Activated T-helper 2 cell treated with anti-CD3 and anti-CD28 coated beads, Interferon-gamma antibody, Interleukin-2, Interleukin-4, amounts not matched to agents 10 μg/mL and 5 μg/mL and 100 μg/mL, durations not matched to agents 14 hours and 24 hours and 36 hours (primary cell): ENCODE results near the gene OR56B4. TPM values are rescaled to one million over a fixed set of nuclear protein-coding genes. Genes with fewer than 3 reads are reported as not detected.
"Not testable (repeated sequence)": the region's sequence is repeated elsewhere in the genome, so short reads cannot be mapped to it uniquely, and the experiment has no call there.

Source experiments
- DNase-seq: peaks from one replicate; pipeline ENCODE4 v3.0.0; 2021; ENCODE audit warnings: low spot score
- H3K27ac Mint-ChIP-seq: one replicate; pipeline ENCODE4 v1.8.0; 2021; ENCODE audit warnings: mixed read lengths
- H3K27me3 Mint-ChIP-seq: one replicate; pipeline ENCODE4 v1.8.0; 2021; ENCODE audit warnings: low read depth, mixed read lengths
- H3K36me3 Mint-ChIP-seq: one replicate; pipeline ENCODE4 v1.8.0; 2021; ENCODE audit warnings: low read depth, mixed read lengths
- H3K4me1 Mint-ChIP-seq: one replicate; pipeline ENCODE4 v1.8.0; 2021; ENCODE audit warnings: low read depth, mixed read lengths
- H3K4me3 Mint-ChIP-seq: one replicate; pipeline ENCODE4 v1.8.0; 2021; ENCODE audit warnings: low read depth, mild to moderate bottlenecking, moderate library complexity, mixed read lengths
- H3K9me3 Mint-ChIP-seq: one replicate; pipeline ENCODE4 v1.8.0; 2021; ENCODE audit warnings: mixed read lengths
- intact Hi-C: fragments of 100-400 bp; cut with micrococcal nuclease; formaldehyde crosslinking; loops from one replicate; pipeline ENCODE4 v1.15.1; 2023
- total RNA-seq: library from RNA; stranded (reverse); gene quantifications from 2 replicates; pipeline ENCODE4 v1.2.3, GENCODE V29; 2022

Gene OR56B4, protein sequence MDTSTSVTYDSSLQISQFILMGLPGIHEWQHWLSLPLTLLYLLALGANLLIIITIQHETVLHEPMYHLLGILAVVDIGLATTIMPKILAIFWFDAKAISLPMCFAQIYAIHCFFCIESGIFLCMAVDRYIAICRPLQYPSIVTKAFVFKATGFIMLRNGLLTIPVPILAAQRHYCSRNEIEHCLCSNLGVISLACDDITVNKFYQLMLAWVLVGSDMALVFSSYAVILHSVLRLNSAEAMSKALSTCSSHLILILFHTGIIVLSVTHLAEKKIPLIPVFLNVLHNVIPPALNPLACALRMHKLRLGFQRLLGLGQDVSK
- total RNA-seq, result not detected in 2 replicates

DNA sequence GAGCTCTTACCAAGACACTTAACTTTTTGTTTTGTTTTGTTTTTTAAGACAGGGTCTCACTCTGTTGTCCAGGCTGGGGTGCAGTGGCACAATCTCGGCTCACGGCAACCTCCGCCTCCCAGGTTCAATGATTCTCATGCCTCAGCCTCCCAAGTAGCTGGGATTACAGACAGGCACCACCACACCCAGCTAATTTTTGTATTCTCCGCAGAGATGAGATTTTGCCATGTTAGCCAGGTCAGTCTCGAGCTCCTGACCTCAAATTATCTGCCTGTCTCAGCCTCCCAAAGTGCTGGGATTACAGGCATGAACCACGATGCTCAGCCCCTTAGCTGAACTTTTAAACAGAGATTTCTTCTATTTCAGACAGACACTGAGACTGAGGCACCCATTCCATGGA, at the start of gene OR56B4:
Gene OR56B4 (plus strand): TSS at position 301 of the 400 bp plus-strand sequence. CDS start 95 bp downstream, at position 396.
- H3K27ac Mint-ChIP-seq, H3K27me3 Mint-ChIP-seq, H3K36me3 Mint-ChIP-seq, DNase-seq, H3K9me3 Mint-ChIP-seq, intact Hi-C loops, H3K4me1 Mint-ChIP-seq, H3K4me3 Mint-ChIP-seq: not testable (repeated sequence)

DNA sequence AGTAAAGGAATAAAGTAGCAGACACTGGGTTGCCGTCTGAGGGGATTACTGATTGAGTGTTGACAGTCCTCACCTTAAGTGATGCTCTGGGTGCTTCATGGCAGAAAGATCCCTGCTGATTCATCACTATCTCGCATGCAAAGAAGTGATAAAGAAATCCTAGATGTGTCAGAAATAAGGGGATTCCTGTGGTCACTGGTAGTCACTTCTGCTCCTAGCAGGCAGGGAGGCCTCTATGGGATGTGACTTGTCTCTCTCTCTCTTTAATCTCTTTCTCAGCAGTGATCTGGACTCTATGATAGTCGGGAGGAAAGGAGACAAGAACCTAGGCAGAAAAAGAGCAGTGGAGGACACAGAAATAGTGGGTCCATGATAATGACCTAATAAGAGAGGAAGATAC, 46.0 kb upstream of the OR56B4 start:
- no peaks in the 10 kb centered on the region for H3K36me3 Mint-ChIP-seq
- no peak for DNase-seq
- intact Hi-C loops, result no loop called here
- no peaks in the 10 kb centered on the region for H3K9me3 Mint-ChIP-seq
- no peak overlapping the region for H3K27ac Mint-ChIP-seq
- H3K27me3 Mint-ChIP-seq, result peaks cover 7% of the 10 kb centered on the region
- no peaks in the 10 kb centered on the region for H3K4me1 Mint-ChIP-seq
- no peak overlapping the region for H3K4me3 Mint-ChIP-seq

DNA sequence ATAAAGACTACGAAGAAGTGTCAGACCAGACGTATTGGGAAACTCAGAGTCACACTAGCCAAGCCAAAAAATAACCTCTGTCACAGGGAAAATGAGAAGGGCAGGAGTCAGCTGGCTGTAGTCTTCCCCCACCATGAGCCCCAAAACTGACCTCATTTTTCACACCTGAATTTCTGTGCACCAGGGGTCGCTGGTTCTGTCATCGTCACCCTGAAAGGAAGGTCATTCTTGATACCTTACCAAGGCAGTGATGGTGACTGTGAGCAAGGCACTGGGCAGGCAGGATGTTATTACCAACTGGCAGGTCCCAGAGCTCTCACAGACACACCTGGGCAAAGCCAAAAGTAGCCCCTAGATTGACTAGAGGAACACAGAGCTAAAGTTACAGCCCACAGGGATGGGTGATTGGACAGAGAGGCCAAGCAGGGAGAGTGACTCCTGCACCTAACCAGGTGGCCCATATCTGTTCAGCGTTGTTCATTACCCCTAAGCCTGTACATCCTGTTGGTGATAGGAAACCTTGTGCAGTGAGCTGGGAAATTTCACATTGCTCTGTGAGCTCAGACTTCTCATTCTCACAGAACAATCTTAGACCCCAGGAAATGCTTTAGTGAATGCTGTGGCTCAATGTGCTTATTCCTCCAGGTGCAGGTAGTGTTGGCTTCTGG, 44.7 kb upstream of the OR56B4 start:
- Mint-ChIP-seq H3K9me3 (no peaks in the 10 kb centered on the region), H3K4me1 (no peaks in the 10 kb centered on the region), H3K27me3 (peaks cover 7% of the 10 kb centered on the region), H3K36me3 (no peaks in the 10 kb centered on the region), H3K27ac (no peak overlapping the region), H3K4me3 (no peak overlapping the region)
- no peak for DNase-seq
- intact Hi-C loops, result no loop called here

DNA sequence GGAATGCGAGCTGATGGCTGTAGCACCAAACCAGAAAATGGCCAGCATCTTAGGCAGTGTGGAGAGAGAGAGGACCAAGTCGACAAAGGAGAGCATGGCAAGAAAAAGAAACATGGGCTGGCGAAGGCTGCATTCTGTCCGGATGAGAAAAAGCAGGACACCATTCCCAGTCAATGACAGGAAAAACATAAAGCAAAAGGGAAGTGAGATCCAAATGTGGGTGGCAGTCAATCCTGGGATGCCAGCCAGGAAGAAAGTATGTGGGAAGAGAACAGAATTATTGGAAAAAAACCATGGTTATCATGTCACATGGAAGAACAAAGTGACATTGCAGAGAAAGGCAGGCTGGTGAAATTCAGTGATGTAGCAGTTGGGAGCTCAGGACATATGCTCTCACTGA, 40.0 kb upstream of the OR56B4 start:
- Mint-ChIP-seq H3K27me3 (no peaks in the 10 kb centered on the region), H3K9me3 (no peaks in the 10 kb centered on the region), H3K4me3 (no peak overlapping the region), H3K27ac (no peak overlapping the region), H3K4me1 (no peaks in the 10 kb centered on the region), H3K36me3 (no peaks in the 10 kb centered on the region)
- DNase-seq, result no peak
- intact Hi-C loops, result no loop called here

DNA sequence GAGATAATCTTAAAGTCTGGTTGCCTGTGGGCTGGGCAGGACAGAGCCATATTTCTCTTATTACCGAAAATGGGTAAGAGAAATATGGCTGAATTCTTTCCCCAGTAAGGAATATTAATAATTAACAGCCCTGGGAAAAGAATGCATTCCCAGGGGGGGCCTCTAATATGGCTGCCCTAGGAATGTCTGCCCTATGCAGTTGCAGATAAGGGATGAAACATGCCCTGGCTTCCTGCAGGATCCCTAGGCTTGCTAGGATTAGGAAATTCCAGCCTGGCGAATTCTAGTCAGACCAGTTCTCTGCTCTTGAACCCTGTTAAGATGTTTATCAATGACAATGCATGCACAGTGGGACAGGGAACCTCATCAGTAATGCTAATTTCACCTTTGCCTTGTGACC, 31.0 kb upstream of the OR56B4 start:
- H3K4me1 Mint-ChIP-seq, H3K36me3 Mint-ChIP-seq, intact Hi-C loops, H3K27ac Mint-ChIP-seq, H3K9me3 Mint-ChIP-seq, H3K4me3 Mint-ChIP-seq, DNase-seq, H3K27me3 Mint-ChIP-seq: not testable (repeated sequence)

DNA sequence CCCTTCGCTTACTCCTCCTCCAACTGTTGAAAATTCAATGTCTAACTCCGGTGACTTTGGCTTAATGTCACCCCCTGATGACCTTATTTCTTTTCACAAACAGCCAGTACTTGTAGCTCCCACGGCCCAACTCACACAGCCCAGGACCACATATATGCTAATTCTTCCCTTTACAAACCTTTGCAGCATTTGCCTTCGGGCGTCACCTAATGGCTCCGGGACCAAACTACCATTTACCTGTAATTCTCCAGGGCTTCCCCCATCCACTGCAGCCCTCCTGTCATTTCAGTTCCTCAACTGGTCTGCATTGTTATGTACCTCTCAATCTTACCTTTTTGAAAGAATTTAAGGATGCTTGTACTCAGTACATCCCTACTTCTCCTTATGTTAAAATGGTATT, 29.8 kb upstream of the OR56B4 start:
- H3K27ac Mint-ChIP-seq, result no peak overlapping the region
- DNase-seq, result no peak
- H3K4me3 Mint-ChIP-seq, result no peak overlapping the region
- H3K27me3 Mint-ChIP-seq, result no peaks in the 10 kb centered on the region
- no peaks in the 10 kb centered on the region for H3K36me3 Mint-ChIP-seq
- peaks cover 3% of the 10 kb centered on the region for H3K9me3 Mint-ChIP-seq
- no peaks in the 10 kb centered on the region for H3K4me1 Mint-ChIP-seq
- intact Hi-C loops, result no loop called here

DNA sequence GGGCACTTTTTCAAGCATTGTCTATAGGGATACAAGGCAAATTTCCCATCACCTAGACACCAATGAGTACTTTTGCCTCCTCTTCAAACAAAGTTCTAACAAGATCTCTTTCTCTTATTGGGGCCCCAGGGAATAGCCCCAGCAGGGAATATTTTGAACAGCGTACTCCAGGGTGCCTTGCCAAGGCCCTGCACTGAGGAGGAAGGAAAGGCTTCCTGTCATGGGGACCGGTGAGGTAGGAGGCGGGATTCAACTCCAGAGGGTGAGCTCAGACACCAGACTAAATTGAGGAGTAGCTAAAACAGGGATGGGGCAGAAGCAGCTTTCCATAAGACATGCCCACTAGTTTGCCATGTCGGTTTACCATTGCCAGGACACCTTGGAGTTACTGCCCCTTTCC, 28.0 kb upstream of the OR56B4 start:
- Mint-ChIP-seq H3K27me3 (no peaks in the 10 kb centered on the region), H3K9me3 (peaks cover 3% of the 10 kb centered on the region), H3K4me1 (no peaks in the 10 kb centered on the region), H3K4me3 (no peak overlapping the region), H3K27ac (no peak overlapping the region), H3K36me3 (no peaks in the 10 kb centered on the region)
- DNase-seq, result no peak
- intact Hi-C loops, result no loop called here

DNA sequence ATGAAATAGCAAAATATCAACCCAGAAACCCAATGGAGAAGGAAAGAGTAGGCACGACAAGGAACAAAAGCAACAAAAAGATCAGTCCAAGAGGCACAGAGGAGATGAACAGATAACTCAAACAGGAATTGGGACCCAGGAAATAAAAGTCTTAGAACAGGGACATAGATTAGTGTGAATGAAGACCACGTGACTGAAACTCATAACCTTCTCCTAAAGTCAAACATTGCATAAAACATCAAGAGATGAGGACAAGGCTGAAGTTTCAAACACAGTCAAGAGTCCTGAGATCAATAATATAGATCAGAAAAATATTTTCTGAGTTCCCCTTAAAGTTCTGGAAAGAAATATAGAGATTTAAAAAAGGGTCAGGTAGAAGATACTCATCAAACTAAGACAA, 24.4 kb upstream of the OR56B4 start:
- Mint-ChIP-seq H3K4me1 (no peaks in the 10 kb centered on the region), H3K27ac (no peak overlapping the region), H3K4me3 (no peak overlapping the region), H3K36me3 (no peaks in the 10 kb centered on the region), H3K27me3 (no peaks in the 10 kb centered on the region), H3K9me3 (no peaks in the 10 kb centered on the region)
- no peak for DNase-seq
- intact Hi-C loops, result no loop called here

DNA sequence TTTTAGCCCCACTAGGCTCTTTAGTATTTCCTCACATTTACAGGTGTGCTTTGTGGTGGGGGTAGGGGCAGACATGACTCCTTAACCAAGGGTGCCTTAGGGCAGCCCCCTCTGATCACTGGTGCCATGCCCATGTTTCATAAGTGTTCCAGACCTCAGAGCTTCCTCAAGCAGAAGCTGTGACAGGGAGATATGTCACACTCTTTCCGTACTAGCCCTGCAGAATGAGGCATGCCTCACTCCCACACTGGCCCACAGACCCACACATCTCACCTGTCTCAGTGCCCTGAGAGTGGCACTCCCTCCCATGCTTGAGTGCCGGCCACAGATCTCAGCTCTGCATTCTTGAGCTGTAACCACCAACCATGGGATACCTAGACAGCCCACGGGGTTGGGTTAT, 22.9 kb upstream of the OR56B4 start:
- Mint-ChIP-seq H3K9me3 (no peaks in the 10 kb centered on the region), H3K36me3 (no peaks in the 10 kb centered on the region), H3K4me3 (no peak overlapping the region), H3K27ac (no peak overlapping the region), H3K27me3 (peaks cover under 1% of the 10 kb centered on the region), H3K4me1 (no peaks in the 10 kb centered on the region)
- DNase-seq, result no peak
- intact Hi-C loops, result no loop called here

DNA sequence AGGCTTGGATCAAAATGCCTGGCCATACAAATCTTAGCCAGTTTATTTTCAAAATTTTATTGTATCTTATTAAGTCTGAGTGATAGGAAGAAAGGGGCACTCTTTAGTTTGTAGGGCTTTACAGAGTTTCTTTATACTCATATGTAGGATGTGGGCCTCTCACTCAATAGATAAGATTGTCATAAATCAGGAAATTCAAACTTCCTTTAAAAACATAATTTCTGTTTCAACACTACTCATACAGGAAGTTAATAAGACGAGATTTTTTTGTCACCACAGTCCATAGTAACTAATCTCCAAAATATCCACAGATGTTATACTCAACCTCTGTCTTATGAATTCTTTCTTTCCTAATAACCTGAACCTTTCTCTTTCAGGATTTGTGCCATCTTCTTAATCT, 13.3 kb upstream of the OR56B4 start:
- Mint-ChIP-seq H3K27ac (no peak overlapping the region), H3K4me1 (peaks cover 3% of the 10 kb centered on the region), H3K36me3 (no peaks in the 10 kb centered on the region), H3K27me3 (peaks cover 5% of the 10 kb centered on the region), H3K4me3 (no peak overlapping the region), H3K9me3 (no peaks in the 10 kb centered on the region)
- no peak for DNase-seq
- intact Hi-C loops, result no loop called here

DNA sequence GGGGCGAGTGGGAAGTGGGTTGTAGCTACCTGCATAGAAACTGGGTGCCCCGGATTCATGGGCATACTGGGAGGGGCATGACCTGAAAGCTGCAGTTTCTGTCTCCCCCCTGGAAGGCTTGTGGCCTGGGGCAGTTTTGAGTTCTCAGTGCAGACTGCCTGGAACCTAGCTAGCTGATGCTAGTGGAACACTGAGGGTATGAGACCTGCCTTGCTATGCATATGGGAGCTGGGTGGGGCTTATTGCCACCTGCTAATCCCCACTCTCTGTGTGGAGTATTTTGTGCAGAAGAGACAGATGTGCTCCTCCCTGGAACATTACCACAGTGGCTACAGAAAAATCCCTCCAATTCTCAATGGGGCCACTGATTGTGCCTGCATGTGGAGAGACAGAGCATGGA, 11.7 kb upstream of the OR56B4 start:
- intact Hi-C loops, result no loop called here
- H3K9me3 Mint-ChIP-seq, result no peaks in the 10 kb centered on the region
- peaks cover 4% of the 10 kb centered on the region for H3K4me1 Mint-ChIP-seq
- H3K4me3 Mint-ChIP-seq, result no peak overlapping the region
- H3K27me3 Mint-ChIP-seq, result peaks cover 2% of the 10 kb centered on the region
- DNase-seq, result no peak
- H3K27ac Mint-ChIP-seq, result no peak overlapping the region
- no peaks in the 10 kb centered on the region for H3K36me3 Mint-ChIP-seq

DNA sequence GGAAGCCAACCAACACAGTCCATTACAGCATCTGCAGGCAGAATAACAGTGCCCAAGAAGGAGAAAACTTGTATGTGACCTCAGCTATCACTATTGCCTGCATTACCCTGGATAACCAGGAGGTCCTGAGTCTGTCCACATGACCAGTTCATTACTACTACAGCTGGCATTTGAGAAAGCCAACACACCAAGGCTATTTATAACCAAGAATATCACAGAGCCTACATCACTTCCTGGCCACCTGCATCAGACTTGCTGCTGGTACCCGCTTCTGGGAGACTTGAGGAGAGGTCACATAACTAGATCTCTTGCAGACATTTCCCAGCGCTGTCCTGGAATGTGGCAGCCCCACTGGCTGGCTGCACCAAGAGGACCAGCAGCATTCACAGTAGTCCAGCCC, 11.1 kb upstream of the OR56B4 start:
- H3K36me3 Mint-ChIP-seq, result no peaks in the 10 kb centered on the region
- intact Hi-C loops, result no loop called here
- no peaks in the 10 kb centered on the region for H3K9me3 Mint-ChIP-seq
- H3K4me3 Mint-ChIP-seq, result no peak overlapping the region
- H3K27ac Mint-ChIP-seq, result no peak overlapping the region
- no peak for DNase-seq
- H3K27me3 Mint-ChIP-seq, result peaks cover 2% of the 10 kb centered on the region
- peaks cover 4% of the 10 kb centered on the region for H3K4me1 Mint-ChIP-seq

DNA sequence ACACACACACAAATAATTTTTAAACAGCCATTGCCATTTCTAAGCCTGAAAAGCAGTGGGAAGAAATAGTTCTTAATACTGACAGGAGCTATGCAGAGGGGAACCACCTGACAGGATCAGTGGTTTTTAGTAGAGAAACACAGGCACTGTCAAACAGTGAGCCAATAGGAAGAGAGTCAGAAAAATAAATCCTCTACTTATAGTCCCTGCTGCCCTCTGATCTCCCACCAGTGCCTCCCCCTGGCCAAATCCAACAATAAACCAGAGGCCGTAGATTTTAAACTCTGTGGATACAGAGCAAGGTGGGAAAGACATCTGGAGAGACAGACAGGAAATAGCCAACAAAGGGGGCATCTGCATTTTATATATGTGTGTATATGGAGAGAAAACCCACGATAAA, 7.9 kb upstream of the OR56B4 start:
- Mint-ChIP-seq H3K36me3 (no peaks in the 10 kb centered on the region), H3K27me3 (peaks cover 2% of the 10 kb centered on the region), H3K9me3 (no peaks in the 10 kb centered on the region), H3K4me1 (peaks cover 1% of the 10 kb centered on the region), H3K27ac (no peak overlapping the region), H3K4me3 (no peak overlapping the region)
- intact Hi-C loops, result no loop called here
- no peak for DNase-seq
